NT2/D1 (cell line): Measurements from ENCODE around the gene EPHB2.

Experiments
- YY1 ChIP-seq: IDR thresholded peaks from 2 replicates; pipeline ENCODE4 v1.6.1; 2011; ENCODE audit not compliant: insufficient read length, insufficient read depth
- ZNF274 ChIP-seq: IDR thresholded peaks from 2 replicates; pipeline ENCODE4 v1.6.1; 2011; ENCODE audit warnings: mild to moderate bottlenecking, low read depth, low read length

GRCh38 chr1:22738069-22738435, 27.4 kb downstream of the EPHB2 start:
- no peak for TF ChIP-seq YY1
- TF ChIP-seq ZNF274: no peak
